Liver (tissue), 9 donors: Measurements from ENCODE around the gene TESMIN. TPM values are rescaled to one million over a fixed set of nuclear protein-coding genes. Genes with fewer than 3 reads are reported as not detected.

Source experiments
- DNase-seq: peaks from one replicate; pipeline ENCODE4 v3.0.0-alpha.2; 2017; ENCODE audit warnings: low spot score
- H3K27ac ChIP-seq, 2 donors: one replicate each; pipeline ENCODE4 v1.7.0; 2013; ENCODE audit warnings: inconsistent platforms in 2 of 2, low read length in 2 of 2, control low read depth in 1 of 2, low read depth in 1 of 2, mild to moderate bottlenecking in 1 of 2
- H3K27me3 ChIP-seq, 4 donors: one replicate each; pipeline versions ENCODE4 v1.6.1 to v1.7.0; 2013; ENCODE audit warnings: low read length in 3 of 4, inconsistent platforms in 1 of 4, mild to moderate bottlenecking in 1 of 4, moderate library complexity in 1 of 4; ENCODE audit not compliant: control insufficient read depth in 4 of 4, insufficient read depth in 4 of 4
- H3K36me3 ChIP-seq, 4 donors: one replicate each; pipeline versions ENCODE4 v1.6.1 to v1.7.0; 2013; ENCODE audit warnings: low read length in 3 of 4, mild to moderate bottlenecking in 3 of 4, low read depth in 1 of 4, moderate library complexity in 1 of 4; ENCODE audit not compliant: control insufficient read depth in 4 of 4, insufficient read depth in 3 of 4
- H3K4me1 ChIP-seq, 4 donors: one replicate each; pipeline versions ENCODE4 v1.6.1 to v1.7.0; 2013; ENCODE audit warnings: low read length in 3 of 4, mild to moderate bottlenecking in 3 of 4, moderate library complexity in 1 of 4; ENCODE audit not compliant: control insufficient read depth in 4 of 4, insufficient read depth in 4 of 4
- H3K4me3 ChIP-seq, 3 donors: one replicate each; pipeline versions ENCODE4 v1.6.1 to v1.7.0; 2013; ENCODE audit warnings: low read length in 3 of 3, control low read depth in 1 of 3, low read depth in 1 of 3, mild to moderate bottlenecking in 1 of 3
- H3K9ac ChIP-seq, 2 donors: one replicate each; pipeline ENCODE4 v1.7.0; 2013; ENCODE audit warnings: low read length in 2 of 2, mild to moderate bottlenecking in 2 of 2, moderate library complexity in 2 of 2, control low read depth in 1 of 2, low read depth in 1 of 2
- H3K9me3 ChIP-seq, 4 donors: one replicate each; pipeline versions ENCODE4 v1.6.1 to v1.7.0; 2013; ENCODE audit warnings: low read length in 3 of 4; ENCODE audit not compliant: control insufficient read depth in 4 of 4
- ATF3 ChIP-seq: IDR thresholded peaks from 2 replicates; pipeline ENCODE4 v1.6.1; 2016; ENCODE audit warnings: antibody characterized with exemption
- CTCF ChIP-seq: fragments of 150-350 bp; IDR thresholded peaks from 2 replicates; pipeline ENCODE4 v1.5.1; 2017; ENCODE audit warnings: improper control_type of control experiment, low read depth, low read length; ENCODE audit not compliant: missing input control
- EGR1 ChIP-seq, 2 donors: IDR thresholded peaks; 2 replicates each; pipeline ENCODE4 v1.6.1; 2016 to 2018; ENCODE audit warnings: antibody characterized with exemption in 2 of 2, low read depth in 2 of 2
- GABPA ChIP-seq, 2 donors: IDR thresholded peaks in 1 of 2; conservative IDR thresholded peaks in 1 of 2; 2 replicates each; pipeline ENCODE4 v1.6.1; 2016; ENCODE audit warnings: antibody characterized with exemption in 2 of 2, mild to moderate bottlenecking in 1 of 2, moderate library complexity in 1 of 2
- HNF4A ChIP-seq, 2 donors: conservative IDR thresholded peaks; 2 replicates each; pipeline ENCODE4 v1.6.1; 2016; ENCODE audit warnings: antibody characterized with exemption in 2 of 2, mild to moderate bottlenecking in 2 of 2
- HNF4G ChIP-seq: IDR thresholded peaks from 2 replicates; pipeline ENCODE4 v1.6.1; 2016; ENCODE audit warnings: antibody characterized with exemption
- MAX ChIP-seq: IDR thresholded peaks from 2 replicates; pipeline ENCODE4 v1.6.1; 2016; ENCODE audit warnings: antibody characterized with exemption
- NR2F2 ChIP-seq: IDR thresholded peaks from 2 replicates; pipeline ENCODE4 v1.6.1; 2016; ENCODE audit warnings: antibody characterized with exemption
- RAD21 ChIP-seq, 2 donors: IDR thresholded peaks; 2 replicates each; pipeline ENCODE4 v1.6.1; 2016; ENCODE audit warnings: antibody characterized with exemption in 2 of 2, mild to moderate bottlenecking in 2 of 2
- RXRA ChIP-seq, 2 donors: IDR thresholded peaks; 2 replicates each; pipeline ENCODE4 v1.6.1; 2017 to 2018; ENCODE audit warnings: antibody characterized with exemption in 2 of 2, mild to moderate bottlenecking in 1 of 2
- SP1 ChIP-seq: IDR thresholded peaks from 2 replicates; pipeline ENCODE4 v1.6.1; 2018; ENCODE audit warnings: antibody characterized with exemption, mild to moderate bottlenecking
- TAF1 ChIP-seq: conservative IDR thresholded peaks from 2 replicates; pipeline ENCODE4 v1.6.1; 2016; ENCODE audit warnings: antibody characterized with exemption, mild to moderate bottlenecking
- YY1 ChIP-seq: IDR thresholded peaks from 2 replicates; pipeline ENCODE4 v1.6.1; 2016; ENCODE audit warnings: antibody characterized with exemption, mild to moderate bottlenecking
- ZBTB33 ChIP-seq: IDR thresholded peaks from 2 replicates; pipeline ENCODE4 v1.6.1; 2016; ENCODE audit warnings: antibody characterized with exemption
- WGBS: extraction: QIAGEN DNeasy Blood & Tissue Kit; methylation state at CpG from one replicate; pipeline ENCODE4 v1.1.7; 2013; 5-methylcytosine and 5-hydroxymethylcytosine counted together
- polyA plus RNA-seq, 2 donors: library from polyadenylated mRNA; stranded (reverse) in 1 of 2; unstranded in 1 of 2; fragments of 200-250 nt in 1 of 2; fragments of >200 nt in 1 of 2; fragmentation: Nextera tagmentation in 1 of 2; extraction: Ambion mirVana in 1 of 2; gene quantifications; one replicate each; pipeline versions ENCODE4 v1.2.1 to v1.2.3, GENCODE V29; 2013 to 2015
- total RNA-seq, 2 donors: library from RNA; depleted of rRNA; stranded (reverse); fragments of >200 nt; gene quantifications; one replicate each; pipeline ENCODE4 v1.2.3, GENCODE V29; 2014
- donor health status: healthy.
- donor health status: healthy.
- donor health status: healthy.
- donor health status: healthy.
- donor health status: healthy.

TESMIN gene
- total and polyA plus RNA-seq, 4 donors, result 0.27 to 2.5 (median 0.62) TPM

GRCh38 chr11:68673991-68674390 lies 77.3 kb downstream of the TESMIN start (continued):
- TF ChIP-seq ATF3, result no peak
- no peak for TF ChIP-seq SP1

GRCh38 chr11:68673306-68673945 lies 77.9 kb downstream of the TESMIN start:
- WGBS, result 84% methylated on average over 6 of the region's 6 CpGs
- Histone ChIP-seq H3K27me3 (no peaks in the 10 kb centered on the region), H3K9me3 (peaks cover 0 to 7% (median 3%) of the 10 kb centered on the region in 4 donors), H3K36me3 (no peaks in the 10 kb centered on the region), H3K4me1 (no peaks in the 10 kb centered on the region), H3K4me3 (no peak overlapping the region), H3K9ac (no peak overlapping the region), H3K27ac (no peak overlapping the region)
- TF ChIP-seq CTCF (no peak), ZBTB33 (no peak), TAF1 (no peak), GABPA (IDR thresholded peaks at IDR 0.05 in 1 of 2, conservative IDR thresholded peaks at IDR 0.05 in 1 of 2) (no peak), RXRA (IDR thresholded peaks at IDR 0.05) (no peak), ATF3 (no peak), HNF4A (conservative IDR thresholded peaks at IDR 0.05) (peak in 1 of 2 donors; percentile 9)
- DNase-seq, result no peak

GRCh38 chr11:68670208-68670992 lies 80.9 kb downstream of the TESMIN start:
- Histone ChIP-seq H3K9ac (no peak overlapping the region), H3K4me3 (no peak overlapping the region), H3K27ac (no peak overlapping the region), H3K36me3 (no peaks in the 10 kb centered on the region), H3K9me3 (peaks cover 0 to 7% (median 3%) of the 10 kb centered on the region in 4 donors), H3K27me3 (no peaks in the 10 kb centered on the region), H3K4me1 (no peaks in the 10 kb centered on the region)
- WGBS, result 87% methylated on average over 33 of the region's 33 CpGs
- DNase-seq, result no peak
- TF ChIP-seq GABPA (IDR thresholded peaks at IDR 0.05 in 1 of 2, conservative IDR thresholded peaks at IDR 0.05 in 1 of 2) (no peak), RAD21 (IDR thresholded peaks at IDR 0.05) (no peak), TAF1 (no peak), YY1 (no peak), MAX (no peak), HNF4A (conservative IDR thresholded peaks at IDR 0.05) (no peak), ZBTB33 (no peak), ATF3 (no peak), HNF4G (no peak), RXRA (IDR thresholded peaks at IDR 0.05) (no peak), CTCF (no peak), NR2F2 (no peak), EGR1 (IDR thresholded peaks at IDR 0.05; ENCODE audit: low read depth in 2 of 2) (no peak), SP1 (no peak)
